Calu3 (cell line): ENCODE data around the gene MYOF. TPM values are rescaled to one million over a fixed set of nuclear protein-coding genes. Genes with fewer than 3 reads are reported as not detected.

Experiments used
- BruUV-seq: library from RNA; stranded (reverse); fragments of 400-500 nt; replicated peaks from 2 replicates; lab custom pipeline; 2021; lab: Mats Ljungman, UMichigan
- CTCF ChIA-PET: fragments of 300-600 bp; sonication (Branson Sonifier 250); formaldehyde crosslinking; loops from one replicate; lab custom pipeline; 2022; ENCODE audit warnings: antibody characterized with exemption; lab: Charles Lee
- DNase-seq: peaks from one replicate; pipeline ENCODE4 v3.0.0; 2022
- H3K27ac Mint-ChIP-seq: one replicate; pipeline ENCODE4 v1.8.0; 2022; ENCODE audit warnings: mixed read lengths; ENCODE audit not compliant: unreplicated experiment
- H3K27me3 Mint-ChIP-seq: one replicate; pipeline ENCODE4 v1.8.0; 2022; ENCODE audit warnings: mixed read lengths; ENCODE audit not compliant: unreplicated experiment
- H3K36me3 Mint-ChIP-seq: one replicate; pipeline ENCODE4 v1.8.0; 2022; ENCODE audit warnings: mild to moderate bottlenecking, moderate library complexity, mixed read lengths; ENCODE audit not compliant: insufficient read depth, unreplicated experiment
- H3K4me1 Mint-ChIP-seq: one replicate; pipeline ENCODE4 v1.8.0; 2022; ENCODE audit warnings: mild to moderate bottlenecking, low read depth, mixed read lengths; ENCODE audit not compliant: unreplicated experiment
- H3K4me3 Mint-ChIP-seq: one replicate; pipeline ENCODE4 v1.8.0; 2022; ENCODE audit warnings: mild to moderate bottlenecking, low read depth, moderate library complexity, mixed read lengths; ENCODE audit not compliant: unreplicated experiment
- H3K9me3 Mint-ChIP-seq: one replicate; pipeline ENCODE4 v1.8.0; 2022; ENCODE audit warnings: low read depth, mixed read lengths; ENCODE audit not compliant: unreplicated experiment
- CTCF ChIP-seq: fragments of 200-600 bp; IDR thresholded peaks from one replicate; pipeline ENCODE4 v1.8.0; 2022; ENCODE audit warnings: antibody characterized with exemption; ENCODE audit not compliant: unreplicated experiment
- intact Hi-C: fragments of 100-400 bp; cut with micrococcal nuclease; formaldehyde crosslinking; loops from one replicate; pipeline ENCODE4 v1.10.0; 2022; ENCODE audit not compliant: unreplicated experiment
- total RNA-seq: library from RNA; stranded (reverse); gene quantifications from 2 replicates; pipeline ENCODE4 v1.2.3, GENCODE V29; 2022

The MYOF gene
- total RNA-seq, 1 experiment from 2014 or later: 474 TPM

GRCh38 chr10:93505075-93505474 lies 22.9 kb upstream of the MYOF start:
- Mint-ChIP-seq H3K4me3 (no peak overlapping the region), H3K27ac (no peak overlapping the region), H3K27me3 (no peaks in the 10 kb centered on the region), H3K36me3 (peaks cover 19% of the 10 kb centered on the region), H3K4me1 (peaks cover 2% of the 10 kb centered on the region), H3K9me3 (no peaks in the 10 kb centered on the region)
- TF ChIP-seq CTCF: no peak
- CTCF ChIA-PET: interaction anchor here (0.6 kb wide), 1 partner anchor 19 kb away, joined by 4 read pairs; no protein-coding TSS in a partner anchor
- no TSS peak for BruUV-seq
- intact Hi-C loops: no loop called here
- no peak for DNase-seq

GRCh38 chr10:93503075-93503474 lies 20.9 kb upstream of the MYOF start:
- H3K27ac Mint-ChIP-seq: no peak overlapping the region
- CTCF ChIA-PET: no interaction called here
- H3K9me3 Mint-ChIP-seq: no peaks in the 10 kb centered on the region
- no peaks in the 10 kb centered on the region for H3K27me3 Mint-ChIP-seq
- no peak overlapping the region for H3K4me3 Mint-ChIP-seq
- no peak for DNase-seq
- H3K4me1 Mint-ChIP-seq: peaks cover 21% of the 10 kb centered on the region
- no TSS peak for BruUV-seq
- H3K36me3 Mint-ChIP-seq: peaks cover 26% of the 10 kb centered on the region
- TF ChIP-seq CTCF: no peak
- intact Hi-C loops: no loop called here

- Mint-ChIP-seq H3K36me3 (peaks cover 33% of the 10 kb centered on the region), H3K4me1 (peaks cover 21% of the 10 kb centered on the region), H3K27ac (no peak overlapping the region), H3K27me3 (no peaks in the 10 kb centered on the region), H3K9me3 (no peaks in the 10 kb centered on the region), H3K4me3 (no peak overlapping the region)
- TF ChIP-seq CTCF: no peak
- intact Hi-C loops: no loop called here
- CTCF ChIA-PET: interaction anchor here (0.5 to 0.6 kb wide), 2 partner anchors 64 to 335 kb away, joined by 3 read pairs; no protein-coding TSS in a partner anchor
- no TSS peak for BruUV-seq
- DNase-seq: no peak
Measured at GRCh38 chr10:93501650-93502049, 19.5 kb upstream of the MYOF start.

GRCh38 chr10:93498166-93498565 lies 16.0 kb upstream of the MYOF start:
- intact Hi-C loops: no loop called here
- peaks cover 21% of the 10 kb centered on the region for H3K4me1 Mint-ChIP-seq
- DNase-seq: no peak
- no peaks in the 10 kb centered on the region for H3K27me3 Mint-ChIP-seq
- peak overlapping the region; percentile 86 for H3K27ac Mint-ChIP-seq
- BruUV-seq: no TSS peak
- CTCF ChIA-PET: interaction anchor here (0.6 to 0.7 kb wide), 2 partner anchors 1171 to 1236 kb away, joined by 3 read pairs; no protein-coding TSS in a partner anchor
- peak overlapping the region; percentile 79 for H3K4me3 Mint-ChIP-seq
- peaks cover 39% of the 10 kb centered on the region for H3K36me3 Mint-ChIP-seq
- no peak for TF ChIP-seq CTCF
- no peaks in the 10 kb centered on the region for H3K9me3 Mint-ChIP-seq
